ENCODE data around the gene OLAH.

OLAH gene

DNA sequence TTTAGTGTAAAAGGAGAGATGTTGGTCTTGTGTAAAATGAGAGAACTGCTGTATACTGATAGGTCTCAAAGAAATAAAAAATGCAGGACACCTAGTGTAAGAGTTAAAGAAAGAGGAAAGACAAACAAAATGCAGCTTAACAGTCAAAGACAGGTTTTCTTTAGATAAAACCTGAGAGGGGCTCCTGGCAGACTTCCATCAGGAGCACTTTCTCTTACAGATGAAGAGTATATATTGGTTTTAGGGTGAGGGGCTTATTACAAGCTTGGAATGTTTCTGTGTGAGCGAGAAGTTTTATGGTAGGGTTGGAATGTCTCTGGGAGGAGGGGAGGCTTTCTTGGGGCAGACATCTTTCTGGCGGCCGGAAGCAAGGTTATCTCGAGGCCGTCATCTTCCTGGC is 28.6 kb downstream of the OLAH start:
- DNase-seq: no peak

DNA sequence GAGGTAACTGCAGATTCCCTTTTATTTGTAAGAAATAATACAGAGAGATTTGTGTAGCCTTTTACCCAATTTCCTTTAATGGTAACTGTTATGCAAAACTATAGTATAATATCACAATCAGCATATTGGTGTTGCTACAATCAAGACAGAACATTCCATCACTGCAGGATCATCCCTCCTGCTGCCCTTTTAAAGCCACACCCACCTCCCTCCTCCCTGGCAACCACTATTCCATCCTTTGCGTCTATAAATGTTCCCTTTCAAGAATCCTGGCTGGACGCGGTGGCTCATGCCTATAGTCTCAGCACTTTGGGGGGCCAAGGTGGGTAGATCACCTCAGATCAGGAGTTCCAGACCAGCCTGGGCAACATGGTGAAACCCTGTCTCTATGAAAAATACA is 31.7 kb downstream of the OLAH start:
- no peak for DNase-seq

DNA sequence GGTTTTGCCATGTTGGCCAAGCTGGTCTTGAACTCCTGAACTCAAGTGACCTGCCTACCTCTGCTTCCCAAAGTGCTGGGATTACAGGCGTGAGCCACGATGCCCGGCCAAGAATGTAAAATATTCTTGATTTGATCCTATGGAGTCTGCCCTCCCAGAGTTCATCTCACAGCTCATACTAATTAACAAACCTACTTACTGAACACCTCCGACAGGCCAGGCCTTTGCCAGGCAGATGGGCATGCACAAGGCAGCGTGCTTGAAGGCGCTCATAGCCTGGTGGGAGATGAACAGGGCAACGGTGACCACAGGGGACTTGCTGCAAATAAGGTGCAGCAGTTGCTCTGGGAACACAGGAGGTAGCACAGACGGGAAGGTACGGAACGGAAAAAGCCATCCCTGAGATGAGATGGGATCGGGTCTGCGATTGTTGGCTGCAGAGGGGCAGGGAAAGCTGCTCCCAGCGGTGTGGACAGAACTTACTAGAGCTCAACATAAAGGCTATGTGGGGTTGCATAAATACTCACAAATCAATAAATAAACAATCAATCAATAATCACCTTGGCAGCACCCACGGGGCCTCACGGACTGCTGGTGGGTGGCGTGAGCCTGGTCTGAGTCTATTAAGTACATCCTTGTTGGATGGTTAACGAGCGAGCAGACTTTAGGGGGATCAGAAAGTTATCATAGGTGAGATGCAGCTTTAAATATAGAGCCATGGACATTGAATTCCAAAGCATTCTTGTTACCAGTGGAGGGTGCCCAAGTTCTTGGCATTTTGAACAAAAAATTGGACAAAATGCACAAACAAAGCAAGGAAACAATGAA is 40.1 kb downstream of the OLAH start:
- DNase-seq: no peak

DNA sequence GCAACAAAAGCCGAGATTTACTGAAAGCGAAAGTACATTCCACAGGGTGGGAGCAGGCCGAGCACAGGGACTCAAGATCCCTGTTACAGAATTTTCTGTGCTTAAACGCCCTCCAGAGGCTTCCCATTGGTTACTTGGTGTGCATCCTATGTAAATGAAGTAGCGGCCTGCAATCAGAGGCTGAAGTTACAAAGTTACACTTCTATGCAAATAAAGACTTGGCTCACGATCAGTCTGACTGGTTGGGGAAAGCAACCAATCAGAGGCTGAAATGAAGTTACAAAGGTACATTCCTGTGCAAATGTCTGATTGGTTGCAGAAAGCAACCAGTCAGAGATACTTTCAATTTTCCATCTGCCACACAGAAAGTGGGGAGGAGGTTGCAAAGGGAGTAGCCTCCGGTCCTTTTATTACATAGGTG is 40.8 kb downstream of the OLAH start:
- peak; percentile 55 for DNase-seq

DNA sequence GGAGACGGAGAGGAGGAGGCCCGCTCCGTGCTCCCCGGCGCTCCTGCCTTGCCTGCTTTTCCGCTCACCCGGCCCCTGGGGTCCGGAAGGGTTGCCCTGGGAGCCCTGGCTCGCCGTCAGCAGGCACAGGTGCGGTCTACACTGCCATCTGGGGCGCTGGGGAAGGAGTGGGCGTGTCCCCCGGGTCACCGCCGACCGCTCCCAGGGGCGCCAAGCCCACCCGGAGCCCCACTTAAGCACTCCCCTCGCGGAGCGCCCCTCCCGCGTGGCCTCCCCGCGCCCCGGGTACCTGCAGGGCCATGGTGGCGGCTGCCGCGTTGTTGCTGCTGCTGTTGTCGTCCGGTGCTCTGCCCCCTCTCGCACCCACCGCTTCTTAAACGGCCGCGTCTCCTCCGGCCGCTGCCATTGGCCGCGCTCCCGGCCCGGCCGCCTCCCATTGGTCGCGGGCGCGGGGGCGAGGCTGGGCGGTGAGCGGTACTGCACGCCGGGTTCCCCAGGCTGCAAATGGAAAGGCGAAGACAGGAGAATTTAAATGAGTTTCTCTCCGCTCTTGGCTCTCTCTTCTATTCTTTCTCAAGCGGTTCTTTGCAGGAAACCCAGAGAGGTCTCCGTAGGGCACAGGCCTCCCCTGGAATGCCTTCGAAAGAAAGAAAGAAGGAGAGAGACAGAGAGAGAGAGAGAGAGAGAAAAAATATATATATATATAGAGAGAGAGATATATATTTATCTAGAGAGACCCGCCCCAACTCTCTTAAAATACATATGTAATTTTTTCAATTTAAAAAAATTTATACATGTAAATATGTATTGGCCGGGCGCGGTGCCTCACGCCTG is 44.9 kb downstream of the OLAH start, which contains the start of gene ACBD7:
TSS of gene ACBD7 (minus strand) at position 349 of the 834 bp plus-strand sequence. CDS start at position 301, 48 bp downstream.
- DNase-seq: peak; percentile 71

DNA sequence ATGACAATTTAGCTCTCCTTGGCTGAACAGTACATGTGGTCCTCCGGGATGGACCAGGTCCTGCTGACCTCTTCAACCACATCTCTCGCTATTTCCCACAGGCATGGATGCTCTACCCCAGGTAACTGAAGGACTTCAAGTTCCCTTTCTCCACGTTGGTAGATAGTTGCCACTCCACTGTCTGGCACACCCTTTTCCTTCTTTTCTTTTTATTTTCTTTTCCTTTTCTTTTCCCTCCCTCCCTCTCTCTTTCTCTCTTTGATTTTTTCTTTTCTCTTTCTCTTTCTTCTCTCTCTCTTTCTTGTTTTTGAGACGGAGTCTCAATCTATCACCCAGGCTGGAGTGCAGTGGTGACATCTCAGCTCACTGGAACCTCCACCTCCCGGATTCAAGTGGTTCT is 47.7 kb downstream of the OLAH start:
- DNase-seq: no peak

DNA sequence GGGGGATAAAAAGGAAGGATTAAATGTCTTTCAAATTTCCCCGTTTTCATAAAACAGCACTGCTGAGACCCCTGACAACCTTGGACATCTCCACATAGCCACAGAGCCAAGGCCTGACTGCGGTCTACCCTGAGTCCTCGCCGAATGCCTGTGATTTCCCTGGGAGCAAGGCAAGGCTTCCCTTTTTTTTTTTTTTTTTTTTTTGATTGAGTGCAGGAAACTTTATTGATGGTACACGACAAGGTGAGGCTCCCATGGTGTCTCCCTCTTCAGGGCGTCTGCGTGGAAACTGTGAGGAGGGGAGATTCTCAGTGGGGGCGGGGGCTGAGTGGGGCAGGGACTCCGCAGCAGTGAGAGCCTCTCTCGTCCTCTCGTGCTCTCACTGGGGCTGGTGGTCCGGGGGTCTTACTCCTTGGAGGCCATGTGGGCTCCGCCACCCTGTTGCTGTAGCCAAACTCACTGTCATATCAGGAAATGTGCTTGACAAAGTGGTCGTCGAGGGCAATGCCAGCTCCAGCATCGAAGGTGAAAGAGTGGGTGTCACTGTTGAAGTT is 49.2 kb downstream of the OLAH start:
- DNase-seq: no peak

DNA sequence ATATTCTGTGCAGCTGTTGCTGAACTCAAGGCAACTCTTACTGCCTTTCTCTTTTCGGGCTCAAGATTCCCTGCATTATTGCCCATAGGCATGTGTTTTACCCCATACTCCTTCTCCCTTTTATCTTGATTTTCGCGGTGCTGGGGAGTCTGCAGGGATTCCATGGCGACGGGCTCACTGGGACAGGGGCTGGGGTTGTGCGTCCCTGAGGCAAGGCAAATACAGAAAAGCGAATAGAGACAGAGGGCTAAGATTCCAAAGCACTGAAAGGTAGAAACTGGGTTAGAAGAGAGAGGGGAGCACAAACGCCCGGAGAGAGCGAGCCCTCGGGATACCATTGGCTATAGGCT is 52.9 kb downstream of the OLAH start:
- DNase-seq: no peak

DNA sequence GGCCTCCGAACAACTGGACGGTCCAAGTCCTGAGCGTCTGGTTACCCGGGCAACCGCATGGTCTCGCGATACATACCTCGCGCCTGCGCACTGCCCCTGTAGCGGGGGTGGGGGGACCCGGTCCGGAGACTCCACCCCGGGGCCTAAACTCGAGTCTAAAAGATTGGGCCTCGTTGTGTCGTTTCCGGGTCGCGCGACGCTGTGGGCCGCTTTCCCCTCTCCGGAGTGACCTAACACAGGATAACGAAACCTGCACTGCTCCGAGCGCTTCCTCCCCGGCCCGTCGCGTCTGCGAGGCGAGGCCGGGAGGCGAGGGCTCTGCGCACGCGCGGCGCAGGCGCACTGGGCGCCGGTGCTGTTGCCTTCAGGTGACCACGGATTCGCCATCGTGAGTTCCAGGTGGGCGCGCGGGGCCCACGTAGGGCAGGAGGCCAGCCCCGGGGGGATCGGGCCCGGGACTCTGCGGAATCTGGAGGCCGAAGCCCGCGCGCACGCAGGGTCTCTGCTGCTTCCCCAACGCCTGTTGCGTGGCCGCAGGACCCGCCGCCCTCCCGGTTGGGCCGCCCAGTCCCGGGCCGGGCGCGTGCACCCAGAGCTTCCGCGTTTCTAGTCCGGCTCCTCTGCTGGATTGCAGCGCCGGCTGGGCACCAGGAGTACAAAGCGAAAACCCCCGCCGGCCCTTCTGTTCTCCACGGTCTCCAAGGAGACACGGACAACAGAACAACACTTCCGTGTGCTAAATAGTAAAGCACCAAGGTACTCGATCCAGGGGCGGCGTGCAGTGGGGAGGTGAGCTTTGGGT is 53.5 kb downstream of the OLAH start, which contains the start of gene RPP38:
TSS of gene RPP38 (plus strand) at position 345 of the 802 bp plus-strand sequence. CDS start 5,960 bp downstream, outside the sequence.
- DNase-seq: peak; percentile 87

DNA sequence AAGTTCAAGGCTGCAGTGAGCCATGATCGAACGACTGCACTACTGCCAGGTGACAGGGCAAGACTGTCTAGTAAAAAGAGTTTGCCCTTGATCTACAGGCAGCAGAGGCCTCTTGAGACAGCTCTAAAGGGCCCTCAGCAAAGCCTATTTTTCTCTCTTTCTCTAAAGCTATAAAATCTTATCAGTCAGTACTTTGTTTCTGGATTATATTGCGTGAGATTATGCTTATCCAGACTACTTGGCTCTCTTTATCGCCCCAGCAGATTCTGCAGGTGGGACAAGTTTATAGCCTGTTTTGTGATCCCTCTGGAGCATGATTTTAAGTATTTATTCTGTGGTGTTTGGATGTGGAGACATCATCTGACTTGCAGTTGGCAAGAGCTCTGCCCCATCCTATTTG is 56.1 kb downstream of the OLAH start:
- no peak for DNase-seq

DNA sequence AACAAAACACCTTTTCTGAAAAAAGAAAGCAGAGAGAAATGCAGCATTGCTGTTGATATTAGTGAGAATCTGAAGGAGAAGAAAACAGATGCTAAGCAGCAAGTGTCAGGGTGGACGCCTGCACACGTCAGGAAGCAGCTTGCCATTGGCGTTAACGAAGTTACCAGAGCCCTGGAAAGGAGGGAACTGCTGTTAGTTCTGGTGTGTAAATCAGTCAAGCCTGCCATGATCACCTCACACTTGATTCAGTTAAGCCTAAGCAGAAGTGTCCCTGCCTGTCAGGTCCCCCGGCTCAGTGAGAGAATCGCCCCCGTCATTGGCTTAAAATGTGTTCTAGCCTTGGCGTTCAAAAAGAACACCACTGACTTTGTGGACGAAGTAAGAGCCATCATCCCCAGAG is 59.8 kb downstream of the OLAH start:
- no peak for DNase-seq

DNA sequence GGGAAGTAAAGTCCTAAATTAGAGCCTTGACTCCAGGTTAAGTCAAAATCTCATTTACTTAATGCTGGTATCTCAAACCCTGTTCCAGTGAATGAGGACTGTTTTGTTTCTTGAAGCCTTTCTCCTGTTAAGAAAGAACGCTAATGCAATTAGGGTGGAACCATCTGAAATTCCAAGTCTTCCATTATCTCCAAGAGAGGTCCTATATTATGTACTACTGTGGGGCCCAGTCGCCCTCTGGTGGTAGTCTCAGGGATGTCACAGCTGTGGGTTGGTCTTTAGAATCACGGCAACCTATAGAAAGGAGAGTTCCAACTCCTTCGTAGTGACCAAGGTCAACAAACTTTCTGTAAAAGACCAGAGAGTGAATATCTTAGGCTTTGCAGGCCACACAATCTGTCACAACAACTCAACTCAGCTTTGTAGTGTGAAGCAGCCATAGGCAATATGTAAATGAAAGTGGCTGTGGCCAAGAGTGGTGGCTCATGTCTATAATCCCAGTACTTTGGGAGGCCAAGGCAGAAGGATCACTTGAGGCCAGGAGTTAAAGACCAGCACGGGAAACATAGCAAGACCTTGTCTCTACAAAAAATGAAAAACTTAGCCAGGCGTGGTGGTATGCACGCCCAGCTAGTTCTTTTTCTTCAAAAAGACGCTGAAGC is 62.7 kb downstream of the OLAH start:
- DNase-seq: peak; percentile 13

DNA sequence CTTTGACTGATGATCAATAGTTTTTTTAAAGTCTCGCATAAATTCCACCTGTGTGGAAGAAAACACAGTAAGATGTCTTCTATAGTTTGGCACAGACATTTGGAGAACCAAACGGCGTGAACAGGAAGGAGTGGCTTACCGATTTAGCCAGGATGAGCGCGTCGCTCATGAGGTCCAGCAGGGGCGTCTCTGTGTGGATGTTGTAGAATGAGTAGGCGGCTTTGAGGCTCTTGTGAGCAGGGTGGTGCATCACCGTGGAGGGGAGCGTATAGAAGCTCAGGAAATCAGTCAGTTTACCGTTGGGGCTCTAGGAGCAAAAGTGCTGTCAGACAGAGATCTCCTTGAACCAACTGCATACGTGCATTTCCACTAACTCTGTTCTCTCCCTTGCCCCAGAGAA is 68.9 kb downstream of the OLAH start:
- no peak for DNase-seq

DNA sequence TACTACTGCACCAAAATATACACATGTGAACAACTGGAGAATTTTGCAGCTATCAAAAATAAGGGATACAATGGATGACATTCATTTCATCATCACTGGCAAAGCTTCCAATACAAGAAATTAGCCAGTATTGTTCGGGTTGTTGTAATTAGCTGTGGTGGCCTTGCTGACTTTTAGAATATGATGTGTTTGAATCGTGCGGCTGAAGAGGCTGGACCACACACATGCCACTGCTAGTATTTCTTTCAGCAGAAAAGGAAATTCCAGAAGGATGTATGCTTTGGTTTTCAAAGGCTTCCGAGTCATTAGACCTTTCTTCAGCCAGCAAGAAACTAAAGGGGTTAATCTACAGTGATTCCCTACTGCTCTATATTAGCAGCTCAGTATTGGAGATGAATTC is 70.0 kb downstream of the OLAH start:
- no peak for DNase-seq

DNA sequence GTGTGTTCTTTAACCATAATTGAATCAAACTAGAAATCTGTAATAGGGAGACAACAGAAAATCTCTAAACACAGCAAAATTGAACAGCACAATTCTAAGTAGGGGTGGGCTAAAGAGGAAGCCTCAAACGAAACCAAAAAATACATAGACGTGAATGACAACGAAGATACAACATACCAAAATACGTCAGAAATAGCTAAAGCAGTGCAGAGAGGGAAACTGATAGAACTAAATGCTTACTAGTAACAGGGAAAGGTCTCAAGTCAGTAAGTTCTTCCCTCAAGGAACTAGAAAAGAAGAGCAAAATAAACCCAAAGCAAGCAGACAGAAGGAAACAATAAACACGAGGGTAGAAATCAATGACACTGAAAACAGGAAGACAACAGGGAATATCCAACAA is 72.5 kb downstream of the OLAH start:
- DNase-seq: no peak

DNA sequence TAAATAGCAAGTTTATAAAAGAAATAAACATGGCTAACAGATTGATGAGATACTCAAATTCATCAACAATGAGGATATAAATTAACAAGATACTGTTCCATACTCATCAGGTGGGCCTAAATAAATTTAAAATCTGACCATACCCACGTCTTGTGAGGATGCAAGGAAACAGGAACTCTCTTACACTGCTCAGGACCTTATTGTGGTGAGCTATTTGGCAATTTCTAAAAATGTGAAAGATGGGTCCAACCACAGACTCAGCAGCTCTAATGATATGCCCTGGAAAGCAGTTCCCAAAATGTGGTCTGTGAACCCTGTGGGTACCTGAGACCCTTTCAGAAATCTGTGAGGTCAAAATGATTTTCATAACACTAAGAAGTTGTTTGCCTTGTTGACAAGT is 74.9 kb downstream of the OLAH start:
- DNase-seq: no peak

DNA sequence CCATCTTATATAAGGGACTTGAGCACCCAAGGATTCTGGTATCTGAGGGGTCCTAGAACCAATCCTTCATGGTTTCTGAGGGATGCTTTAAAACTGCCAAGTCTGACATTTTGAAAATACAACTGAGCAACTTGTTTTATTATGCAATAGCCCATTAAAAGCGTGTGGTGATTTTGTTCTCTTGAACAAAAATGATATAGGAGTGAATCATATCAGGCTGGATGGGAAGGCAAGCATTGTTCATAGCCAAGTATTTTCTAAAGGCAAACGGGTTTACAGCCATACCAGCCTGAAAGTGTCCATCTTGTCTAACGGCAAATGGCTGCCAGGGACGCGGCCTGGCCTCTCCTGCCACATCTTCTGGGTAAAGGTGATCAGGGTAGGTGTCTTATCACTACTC is 76.8 kb downstream of the OLAH start:
- no peak for DNase-seq

DNA sequence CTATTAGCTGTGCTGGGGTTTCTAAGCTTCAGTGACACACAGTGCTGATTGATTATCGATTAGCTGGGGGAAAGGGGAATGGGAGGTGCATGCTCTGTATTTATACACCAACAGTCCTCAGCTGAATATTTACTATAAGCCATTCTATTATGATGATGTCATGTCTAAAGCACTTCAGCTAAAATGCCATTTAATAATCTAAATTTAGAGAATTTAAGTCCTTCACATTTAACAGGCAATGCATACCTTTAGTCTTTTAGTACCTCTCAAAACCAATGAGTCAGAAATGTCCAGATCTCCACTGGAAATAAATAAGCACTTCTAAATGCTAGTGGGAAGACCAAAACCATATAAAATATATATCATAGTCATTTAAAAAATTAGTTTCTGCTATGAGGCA is 78.0 kb downstream of the OLAH start:
- DNase-seq: no peak

DNA sequence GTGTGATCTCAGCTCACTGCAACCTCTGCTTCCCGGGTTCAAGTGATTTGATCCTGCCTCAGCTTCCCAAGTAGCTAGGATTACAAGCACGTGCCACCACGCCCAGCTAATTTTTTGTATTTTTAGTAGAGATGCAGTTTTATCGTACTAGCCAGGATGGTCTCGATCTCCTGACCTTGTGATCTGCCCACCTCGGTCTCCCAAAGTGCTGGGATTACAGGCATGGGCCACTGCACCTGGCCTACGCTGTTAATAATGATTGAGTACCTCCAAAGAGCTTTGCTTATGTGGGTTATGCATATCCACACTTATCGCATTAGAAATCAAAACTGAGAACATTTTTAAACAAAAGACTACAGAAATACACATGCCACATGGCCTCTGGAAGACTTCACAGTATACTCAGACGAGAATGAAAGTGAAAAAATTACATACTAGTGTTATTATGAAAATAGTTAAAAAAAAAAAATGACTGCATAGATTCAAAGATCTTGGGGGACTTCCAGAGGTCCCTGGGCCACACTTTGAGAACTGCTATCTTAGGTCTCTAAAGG is 78.8 kb downstream of the OLAH start:
- no peak for DNase-seq
